Suprapubic skin (tissue), 3 donors: ENCODE results near the gene CALN1.

Experiments used
- CTCF ChIP-seq, 2 donors: fragments of 200-600 bp in 1 of 2; fragments of 450-650 bp in 1 of 2; sonication (generic) in 1 of 2; IDR thresholded peaks; one replicate each; pipeline ENCODE4 v1.5.1; 2016 to 2019; ENCODE audit warnings: antibody characterized with exemption in 2 of 2, mild to moderate bottlenecking in 1 of 2, moderate library complexity in 1 of 2
- EP300 ChIP-seq: sonication (generic); formaldehyde crosslinking; IDR thresholded peaks from one replicate; pipeline ENCODE4 v1.6.1; 2017; ENCODE audit warnings: antibody characterized with exemption

GRCh38 chr7:71808115-71808514, 604.0 kb downstream of the CALN1 start:
- TF ChIP-seq EP300, result no peak
- TF ChIP-seq CTCF (IDR thresholded peaks at IDR 0.05), result no peak
